Measurements from ENCODE around the gene LPP.

DNA sequence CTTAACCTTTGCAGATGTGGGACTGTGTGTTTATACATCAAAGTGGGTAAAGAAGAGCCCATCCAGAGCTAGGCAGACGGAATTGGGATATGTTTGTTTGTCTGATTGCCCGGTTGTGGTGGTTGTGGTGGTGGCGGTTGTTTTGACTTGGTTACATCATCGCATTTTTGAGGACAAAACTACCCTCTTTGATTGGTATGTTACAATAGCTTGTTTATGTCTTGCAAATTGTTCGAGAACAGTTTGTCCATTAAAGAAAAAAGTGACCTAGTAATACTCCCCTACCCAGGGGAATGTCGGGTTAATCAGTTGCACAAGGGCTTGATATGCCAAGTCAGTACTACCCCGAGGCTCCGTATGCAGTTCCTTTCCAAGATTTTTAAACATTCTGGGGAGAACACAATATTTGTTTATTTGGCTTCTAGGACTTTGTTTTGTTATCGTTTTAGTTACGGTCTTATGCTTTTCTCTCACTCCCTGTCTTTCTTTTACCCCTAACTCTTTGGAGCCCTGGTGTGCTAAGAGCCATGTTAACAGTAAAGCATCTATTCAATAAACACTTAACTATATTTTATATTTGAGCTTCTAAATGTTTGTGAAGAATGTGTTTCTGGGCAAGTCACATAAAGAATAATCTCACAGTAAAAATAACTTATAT is 315.4 kb downstream of the LPP start:
- TF ChIP-seq POLR2A (IDR thresholded peaks at IDR 0.05): no peak
- TF ChIP-seq, protein P1, sequence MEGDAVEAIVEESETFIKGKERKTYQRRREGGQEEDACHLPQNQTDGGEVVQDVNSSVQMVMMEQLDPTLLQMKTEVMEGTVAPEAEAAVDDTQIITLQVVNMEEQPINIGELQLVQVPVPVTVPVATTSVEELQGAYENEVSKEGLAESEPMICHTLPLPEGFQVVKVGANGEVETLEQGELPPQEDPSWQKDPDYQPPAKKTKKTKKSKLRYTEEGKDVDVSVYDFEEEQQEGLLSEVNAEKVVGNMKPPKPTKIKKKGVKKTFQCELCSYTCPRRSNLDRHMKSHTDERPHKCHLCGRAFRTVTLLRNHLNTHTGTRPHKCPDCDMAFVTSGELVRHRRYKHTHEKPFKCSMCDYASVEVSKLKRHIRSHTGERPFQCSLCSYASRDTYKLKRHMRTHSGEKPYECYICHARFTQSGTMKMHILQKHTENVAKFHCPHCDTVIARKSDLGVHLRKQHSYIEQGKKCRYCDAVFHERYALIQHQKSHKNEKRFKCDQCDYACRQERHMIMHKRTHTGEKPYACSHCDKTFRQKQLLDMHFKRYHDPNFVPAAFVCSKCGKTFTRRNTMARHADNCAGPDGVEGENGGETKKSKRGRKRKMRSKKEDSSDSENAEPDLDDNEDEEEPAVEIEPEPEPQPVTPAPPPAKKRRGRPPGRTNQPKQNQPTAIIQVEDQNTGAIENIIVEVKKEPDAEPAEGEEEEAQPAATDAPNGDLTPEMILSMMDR (IDR thresholded peaks at IDR 0.05): no peak

Measured in Peyer's patch (tissue), 4 donors.